NCI-H524 (cell line): ENCODE data around the gene SLC35G2.
"Not testable (repeated sequence)": the region's sequence is repeated elsewhere in the genome, so short reads cannot be mapped to it uniquely, and the experiment has no call there.

Source experiments
- DNase-seq, 2 experiments: peaks; one replicate each; lab custom pipeline; 2025; lab: John Stamatoyannopoulos, UW

SLC35G2 gene

GRCh38 chr3:136835089-136835812 lies 16.3 kb downstream of the SLC35G2 start:
- no peak for DNase-seq

DNA sequence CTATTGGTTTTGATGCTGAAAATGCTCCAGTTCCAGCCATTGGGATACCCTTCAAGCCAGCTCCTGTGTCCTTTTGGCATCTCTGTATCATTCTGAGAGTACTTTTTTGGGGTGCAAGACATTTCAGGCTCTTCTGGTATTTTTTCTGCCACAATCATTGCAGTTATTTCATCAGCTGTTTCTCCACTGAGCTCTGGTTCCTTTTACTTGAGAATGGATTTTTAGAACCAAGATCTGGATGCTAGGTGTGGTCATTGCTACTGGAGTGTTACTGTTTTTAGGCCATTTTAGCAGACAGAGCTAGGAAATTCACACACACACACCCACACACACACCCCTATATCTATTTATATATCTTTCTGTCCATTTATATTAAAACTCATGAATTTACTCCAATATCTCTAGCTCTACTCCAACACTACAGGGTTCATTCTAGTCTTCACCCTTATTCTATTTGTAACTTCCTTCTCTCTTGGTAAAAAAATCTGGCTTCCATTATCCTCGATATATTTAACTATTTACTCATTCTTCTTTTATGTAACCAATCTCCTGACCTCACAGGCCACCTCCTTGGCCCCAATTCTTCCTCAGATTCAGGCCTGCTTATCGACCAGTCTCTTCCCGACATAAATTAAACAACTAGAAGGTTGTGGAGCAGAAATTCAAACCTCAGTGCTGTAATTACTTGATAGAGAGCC lies 17.0 kb downstream of the SLC35G2 start:
- DNase-seq = no peak

GRCh38 chr3:136836511-136837156 lies 17.7 kb downstream of the SLC35G2 start:
- peak; percentile 54 to 91 for DNase-seq

- peak in 1 of 2 experiments; percentile 26 for DNase-seq
Measured at GRCh38 chr3:136838641-136839555, 20.0 kb downstream of the SLC35G2 start.

GRCh38 chr3:136839556-136839931 lies 20.6 kb downstream of the SLC35G2 start:
- DNase-seq = no peak

- DNase-seq = no peak
Measured at GRCh38 chr3:136840252-136840651, 21.3 kb downstream of the SLC35G2 start.

DNA sequence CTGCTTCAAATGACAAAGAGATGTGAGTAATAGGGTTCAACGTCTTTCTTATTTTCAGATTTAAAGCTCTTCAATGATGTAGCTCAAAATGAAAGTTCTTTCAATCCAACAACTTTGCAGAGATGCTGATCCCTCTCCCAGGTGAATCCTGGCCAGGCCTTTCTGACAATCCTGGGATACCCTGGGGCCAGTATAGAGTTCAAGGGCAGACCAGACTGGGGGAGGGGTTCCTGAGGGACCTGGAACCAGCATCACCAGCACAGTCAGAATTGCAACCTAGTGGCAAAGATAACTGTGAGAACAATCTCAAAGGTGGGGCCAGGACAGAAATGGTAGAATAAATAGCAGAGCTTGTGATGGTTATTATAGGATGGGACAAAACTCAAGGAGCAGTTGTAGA lies 23.4 kb downstream of the SLC35G2 start:
- DNase-seq = no peak

DNA sequence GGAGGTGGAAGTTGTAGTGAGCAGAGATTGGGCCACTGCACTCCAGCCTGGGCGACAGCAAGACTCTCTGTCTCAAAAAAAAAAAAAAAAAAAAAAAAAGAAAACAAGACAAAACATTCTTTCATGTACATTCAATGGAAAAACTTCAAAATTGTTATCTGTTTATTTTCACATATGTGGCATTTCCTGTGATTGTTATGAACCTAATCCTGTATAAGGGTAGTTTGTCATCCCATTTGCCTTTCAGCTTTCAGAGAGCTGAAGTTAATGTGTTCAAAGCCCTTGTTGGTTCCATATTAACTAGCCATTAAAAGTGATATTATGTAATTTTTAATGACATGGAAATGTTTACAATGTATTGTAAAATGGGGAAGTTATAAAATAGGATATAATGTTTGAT lies 25.8 kb downstream of the SLC35G2 start:
- no peak for DNase-seq

DNA sequence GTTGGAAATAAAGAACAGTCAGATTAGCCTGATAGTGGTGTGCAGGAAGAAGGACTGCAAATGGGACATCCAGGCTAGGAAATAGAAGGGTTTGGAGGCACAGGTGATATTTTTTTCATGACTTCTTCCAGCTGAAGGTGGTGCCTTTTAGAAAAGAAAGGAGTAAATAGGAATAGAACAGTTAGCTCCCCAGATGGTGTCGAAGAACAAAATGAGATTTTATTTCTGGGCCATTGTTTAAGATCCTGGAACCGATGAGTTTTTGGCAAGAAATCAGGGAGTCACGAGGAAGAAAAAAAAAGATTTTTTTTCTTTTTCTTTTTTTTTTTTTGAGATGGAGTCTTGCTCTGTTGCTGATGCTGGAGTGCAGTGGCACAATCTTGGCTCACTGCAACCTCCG lies 33.3 kb downstream of the SLC35G2 start:
- DNase-seq = no peak

DNA sequence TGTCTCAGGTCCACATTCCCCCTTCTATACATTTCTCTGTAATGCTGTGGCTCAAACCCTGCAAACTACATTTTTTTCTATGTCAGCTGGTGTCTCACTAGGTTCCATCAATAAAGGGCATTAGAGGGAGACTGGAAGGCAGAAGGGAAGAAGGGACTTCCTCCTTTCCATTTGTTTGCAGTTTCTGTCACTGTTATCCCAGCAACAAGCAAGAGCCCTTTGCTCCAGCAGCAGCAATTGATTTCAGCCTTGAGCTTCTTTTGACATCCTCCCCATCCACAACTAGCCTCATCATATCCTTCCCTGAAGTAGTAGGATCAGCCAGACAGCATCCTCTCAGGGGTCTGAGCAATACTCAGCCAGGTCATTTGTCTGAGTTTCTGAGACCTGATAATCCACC lies 37.7 kb downstream of the SLC35G2 start:
- DNase-seq = no peak

GRCh38 chr3:136858381-136858780 lies 39.5 kb downstream of the SLC35G2 start:
- no peak for DNase-seq

- DNase-seq = no peak
Measured at GRCh38 chr3:136860541-136860940, 41.6 kb downstream of the SLC35G2 start.

- DNase-seq = peak; percentile 99
Measured at GRCh38 chr3:136861890-136862616, 43.1 kb downstream of the SLC35G2 start, which contains the start of gene NCK1. Gene NCK1, plus strand, starts transcription at chr3:136862208. Its CDS starts 65,794 bp downstream, at chr3:136928002.

- DNase-seq = peak; percentile 72 to 73
Measured at GRCh38 chr3:136862617-136863322, 43.8 kb downstream of the SLC35G2 start.

- DNase-seq = no peak
Measured at GRCh38 chr3:136869282-136869681, 50.4 kb downstream of the SLC35G2 start.

DNA sequence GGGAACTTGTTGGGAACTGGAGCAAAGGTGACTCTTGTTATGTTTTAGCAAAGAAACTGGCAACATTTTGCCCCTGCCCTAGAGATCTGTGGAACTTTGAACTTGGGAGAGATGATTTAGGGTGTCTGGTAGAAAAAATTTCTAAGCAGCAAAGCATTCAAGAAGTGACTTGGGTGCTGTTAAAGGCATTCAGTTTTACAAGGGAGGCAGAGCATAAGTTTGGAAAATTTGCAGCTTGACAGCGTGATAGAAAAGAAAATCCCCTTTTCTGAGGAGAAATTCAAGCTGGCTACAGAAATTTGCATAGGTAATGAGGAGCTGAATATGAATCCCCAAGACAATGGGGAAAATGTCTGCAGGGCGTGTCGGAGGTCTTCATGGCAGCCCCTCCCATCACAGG lies 53.3 kb downstream of the SLC35G2 start:
- DNase-seq = not testable (repeated sequence)

DNA sequence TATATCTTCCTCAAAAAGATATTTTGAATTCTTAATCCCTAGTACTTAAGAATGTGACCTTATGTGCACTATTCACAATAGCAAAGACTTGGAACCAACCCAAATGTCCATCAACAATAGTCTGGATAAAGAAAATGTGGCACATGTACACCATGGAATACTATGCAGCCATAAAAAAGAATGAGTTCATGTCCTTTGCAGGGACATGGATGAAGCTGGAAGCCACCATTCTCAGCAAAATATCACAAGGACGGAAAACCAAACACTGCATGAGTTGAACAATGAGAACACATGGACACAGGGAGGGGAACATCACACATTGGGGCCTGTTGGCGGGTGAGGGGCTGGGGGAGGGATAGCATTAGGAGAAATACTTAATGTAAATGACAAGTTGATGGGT lies 60.6 kb downstream of the SLC35G2 start:
- not testable (repeated sequence) for DNase-seq

GRCh38 chr3:136882571-136882970 lies 63.6 kb downstream of the SLC35G2 start:
- peak; percentile 5 to 48 for DNase-seq

DNA sequence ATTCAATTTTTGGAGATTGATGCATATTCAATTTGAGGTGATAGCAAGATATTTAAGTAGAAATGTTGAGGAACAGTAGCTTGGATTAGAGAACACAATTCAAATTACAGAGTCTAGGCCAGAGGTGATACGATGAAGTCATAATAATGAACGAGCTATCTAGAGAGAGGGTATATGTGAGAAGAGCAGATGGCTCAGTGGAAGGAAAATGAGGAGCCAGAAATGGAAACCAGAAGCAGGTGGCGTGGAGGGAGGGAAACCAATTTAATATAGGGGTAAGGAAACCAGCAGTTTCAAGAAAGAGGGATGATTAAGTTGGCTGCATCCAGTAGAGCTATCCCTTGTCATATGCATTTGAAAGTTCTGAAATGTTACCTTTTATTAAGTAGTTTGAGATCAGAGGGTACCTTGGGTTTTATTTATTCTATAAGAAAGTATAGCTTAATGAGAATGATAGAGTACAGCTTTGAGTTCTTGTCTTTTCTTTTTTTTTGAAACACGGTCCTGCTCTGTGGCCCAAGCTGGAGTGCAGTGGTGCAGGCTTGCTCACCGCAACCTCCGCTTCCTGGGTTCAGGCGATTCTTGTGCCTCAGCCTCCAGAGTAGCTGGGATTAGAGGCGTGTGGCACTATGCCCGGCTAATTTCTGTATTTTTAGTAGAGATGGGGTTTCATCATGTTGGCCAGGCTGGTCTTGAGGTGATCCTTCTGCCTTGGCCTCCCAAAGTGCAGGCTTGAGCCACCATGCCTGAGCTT lies 65.2 kb downstream of the SLC35G2 start:
- peak; percentile 78 to 91 for DNase-seq
